GM20000 (cell line): ENCODE data around the gene BUD13.

Source experiments
- DNase-seq: peaks from one replicate; pipeline ENCODE4 v3.0.0; 2012; ENCODE audit warnings: low spot score
- CTCF ChIP-seq: IDR thresholded peaks from 2 replicates; pipeline ENCODE4 v1.5.1; 2012; ENCODE audit warnings: mild to moderate bottlenecking, control low read depth; ENCODE audit errors: extremely low read depth, missing control alignments

The BUD13 gene

GRCh38 chr11:116715383-116715782 is 57.4 kb downstream of the BUD13 start:
- DNase-seq, result no peak
- no peak for TF ChIP-seq CTCF

GRCh38 chr11:116714902-116715301 is 57.9 kb downstream of the BUD13 start:
- DNase-seq, result no peak
- no peak for TF ChIP-seq CTCF

- no peak for TF ChIP-seq CTCF
- DNase-seq, result no peak
Observed at GRCh38 chr11:116712428-116712827, 60.4 kb downstream of the BUD13 start.

- DNase-seq, result no peak
Observed at GRCh38 chr11:116710762-116711161, 62.0 kb downstream of the BUD13 start.

GRCh38 chr11:116710001-116710674 is 62.6 kb downstream of the BUD13 start:
- TF ChIP-seq CTCF, result no peak
- no peak for DNase-seq

More at GRCh38 chr11:116710762-116711161, 62.0 kb downstream of the BUD13 start:
- TF ChIP-seq CTCF, result no peak

- no peak for DNase-seq
- no peak for TF ChIP-seq CTCF
Observed at GRCh38 chr11:116707746-116708145, 65.0 kb downstream of the BUD13 start.

- TF ChIP-seq CTCF, result no peak
- DNase-seq, result no peak
Observed at GRCh38 chr11:116707161-116707629, 65.6 kb downstream of the BUD13 start.
